Measurements from ENCODE around the gene LRRC23. TPM values are rescaled to one million over a fixed set of nuclear protein-coding genes. Genes with fewer than 3 reads are reported as not detected.

The LRRC23 gene
- total RNA-seq, 1 experiment from 2014 or later: 6.0 TPM

GRCh38 chr12:6944381-6945186, 40.0 kb downstream of the LRRC23 start:
- no TSS peak for BruUV-seq (replicated peaks)
- H3K9me3 Mint-ChIP-seq (ENCODE audit: low read depth, unreplicated experiment): no peaks in the 10 kb centered on the region
- H3K36me3 Mint-ChIP-seq (ENCODE audit: insufficient read depth, unreplicated experiment): peaks cover 87% of the 10 kb centered on the region
- H3K27me3 Mint-ChIP-seq (ENCODE audit: unreplicated experiment): peaks cover 13% of the 10 kb centered on the region
- DNase-seq: peak; percentile 93
- intact Hi-C loops (cut with micrococcal nuclease; ENCODE audit: unreplicated experiment): loop anchor here (1.0 to 5.0 kb wide), 4 partner anchors 18 to 168 kb away; partner anchors contain the start of genes C1R and TPI1
- peak overlapping the region; percentile 100 for H3K27ac Mint-ChIP-seq (ENCODE audit: unreplicated experiment)
- CTCF ChIA-PET: interaction anchor here (1.0 to 4.3 kb wide), 9 partner anchors 18 to 169 kb away, joined by 4 to 90 read pairs (median 7); partner anchors contain the start of genes C1RL, LPCAT3 and SPSB2
- peak overlapping the region; percentile 87 for H3K4me3 Mint-ChIP-seq (ENCODE audit: low read depth, unreplicated experiment)
- TF ChIP-seq CTCF (IDR thresholded peaks at IDR 0.05; ENCODE audit: unreplicated experiment): peak; percentile 62
- peaks cover 49% of the 10 kb centered on the region for H3K4me1 Mint-ChIP-seq (ENCODE audit: low read depth, unreplicated experiment)

GRCh38 chr12:6945613-6946012, 41.0 kb downstream of the LRRC23 start:
- DNase-seq: no peak
- peaks cover 49% of the 10 kb centered on the region for H3K4me1 Mint-ChIP-seq (ENCODE audit: low read depth, unreplicated experiment)
- H3K36me3 Mint-ChIP-seq (ENCODE audit: insufficient read depth, unreplicated experiment): peaks cover 78% of the 10 kb centered on the region
- no TSS peak for BruUV-seq (replicated peaks)
- CTCF ChIA-PET: interaction anchor here (0.9 to 4.3 kb wide), 9 partner anchors 8 to 163 kb away, joined by 3 to 90 read pairs (median 7); partner anchors contain the start of genes C1RL, LPCAT3 and SPSB2
- H3K9me3 Mint-ChIP-seq (ENCODE audit: low read depth, unreplicated experiment): no peaks in the 10 kb centered on the region
- intact Hi-C loops (cut with micrococcal nuclease; ENCODE audit: unreplicated experiment): loop anchor here (5.0 kb wide), 1 partner anchor 167 kb away; no protein-coding TSS in a partner anchor
- H3K27ac Mint-ChIP-seq (ENCODE audit: unreplicated experiment): peak overlapping the region; percentile 100
- H3K4me3 Mint-ChIP-seq (ENCODE audit: low read depth, unreplicated experiment): peak overlapping the region; percentile 87
- H3K27me3 Mint-ChIP-seq (ENCODE audit: unreplicated experiment): peaks cover 13% of the 10 kb centered on the region
- TF ChIP-seq CTCF (IDR thresholded peaks at IDR 0.05; ENCODE audit: unreplicated experiment): no peak

GRCh38 chr12:6946033-6946919, 41.7 kb downstream of the LRRC23 start:
- Mint-ChIP-seq H3K4me1 (ENCODE audit: low read depth, unreplicated experiment) (peaks cover 49% of the 10 kb centered on the region), H3K4me3 (ENCODE audit: low read depth, unreplicated experiment) (peak overlapping the region; percentile 87), H3K27me3 (ENCODE audit: unreplicated experiment) (peaks cover 13% of the 10 kb centered on the region), H3K27ac (ENCODE audit: unreplicated experiment) (peak overlapping the region; percentile 100), H3K36me3 (ENCODE audit: insufficient read depth, unreplicated experiment) (peaks cover 71% of the 10 kb centered on the region), H3K9me3 (ENCODE audit: low read depth, unreplicated experiment) (no peaks in the 10 kb centered on the region)
- TF ChIP-seq CTCF (IDR thresholded peaks at IDR 0.05; ENCODE audit: unreplicated experiment): no peak
- intact Hi-C loops (cut with micrococcal nuclease; ENCODE audit: unreplicated experiment): loop anchor here (5.0 kb wide), 1 partner anchor 166 kb away; no protein-coding TSS in a partner anchor
- DNase-seq: peak; percentile 98
- CTCF ChIA-PET: interaction anchor here (0.9 to 4.3 kb wide), 9 partner anchors 9 to 162 kb away, joined by 3 to 90 read pairs (median 7); partner anchors contain the start of genes C1RL, LPCAT3 and SPSB2
- no TSS peak for BruUV-seq (replicated peaks)

- Mint-ChIP-seq H3K4me1 (ENCODE audit: low read depth, unreplicated experiment) (peaks cover 49% of the 10 kb centered on the region), H3K27me3 (ENCODE audit: unreplicated experiment) (peaks cover 13% of the 10 kb centered on the region), H3K9me3 (ENCODE audit: low read depth, unreplicated experiment) (no peaks in the 10 kb centered on the region), H3K4me3 (ENCODE audit: low read depth, unreplicated experiment) (peak overlapping the region; percentile 87), H3K36me3 (ENCODE audit: insufficient read depth, unreplicated experiment) (peaks cover 65% of the 10 kb centered on the region), H3K27ac (ENCODE audit: unreplicated experiment) (peak overlapping the region; percentile 100)
- no TSS peak for BruUV-seq (replicated peaks)
- DNase-seq: no peak
- CTCF ChIA-PET: interaction anchor here (0.7 to 4.3 kb wide), 6 partner anchors 16 to 161 kb away, joined by 3 to 90 read pairs (median 8); partner anchors contain the start of genes C1RL and LPCAT3
- no peak for TF ChIP-seq CTCF (IDR thresholded peaks at IDR 0.05; ENCODE audit: unreplicated experiment)
- intact Hi-C loops (cut with micrococcal nuclease; ENCODE audit: unreplicated experiment): loop anchor here (5.0 kb wide), 1 partner anchor 165 kb away; no protein-coding TSS in a partner anchor
These were observed 42.3 kb downstream of the LRRC23 start for GRCh38 chr12:6946920-6947374.

Data from Calu3 (cell line).